HepG2 (cell line): ENCODE results near the gene AXIN2. TPM values are rescaled to one million over a fixed set of nuclear protein-coding genes. Genes with fewer than 3 reads are reported as not detected.
A peak's percentile ranks its signal among the peaks of the same experiment; 100 is the strongest.

ENCODE experiments used
- ATAD3A ChIP-seq: sonication (generic); formaldehyde crosslinking; IDR thresholded peaks from 2 replicates; pipeline ENCODE4 v1.4.0; 2020; ENCODE audit warnings: missing genetic modification reagents
- ATF7-NPFF ChIP-seq: sonication (generic); formaldehyde crosslinking; IDR thresholded peaks from 2 replicates; pipeline ENCODE4 v1.8.1; 2023; ENCODE audit warnings: mild to moderate bottlenecking, low read depth, missing genetic modification reagents, moderate library complexity
- FOXA1 ChIP-seq, 2 experiments: fragments of 450-650 bp in 1 of 2; sonication (generic) in 1 of 2; formaldehyde crosslinking in 1 of 2; IDR thresholded peaks; 2 replicates each; pipeline versions ENCODE4 v1.4.0 to v1.6.1; 2016 to 2020; ENCODE audit warnings: missing genetic modification reagents in 1 of 2
- GTF3A ChIP-seq: sonication (generic); formaldehyde crosslinking; conservative IDR thresholded peaks from 2 replicates; pipeline ENCODE4 v1.4.0; 2020; ENCODE audit warnings: mild to moderate bottlenecking, missing genetic modification reagents
- HNF4A ChIP-seq: sonication (generic); formaldehyde crosslinking; IDR thresholded peaks from 2 replicates; pipeline ENCODE4 v1.4.0; 2020; ENCODE audit warnings: missing genetic modification reagents
- JUND ChIP-seq: sonication (generic); formaldehyde crosslinking; IDR thresholded peaks from 2 replicates; pipeline ENCODE4 v1.8.0; 2022; ENCODE audit warnings: mild to moderate bottlenecking, missing genetic modification reagents
- MEIS2 ChIP-seq: sonication (generic); formaldehyde crosslinking; IDR thresholded peaks from 2 replicates; pipeline ENCODE4 v1.9.0; 2021; ENCODE audit warnings: mild to moderate bottlenecking, missing genetic modification reagents
- NR2F1 ChIP-seq, 2 experiments: fragments of 450-650 bp in 1 of 2; formaldehyde crosslinking in 1 of 2; IDR thresholded peaks; 2 replicates each; pipeline versions ENCODE4 v1.5.0 to v1.6.1; 2016 to 2020; ENCODE audit warnings: mild to moderate bottlenecking in 1 of 2, missing compliant biosample characterization in 1 of 2, missing genetic modification reagents in 1 of 2, moderate library complexity in 1 of 2
- PTBP1 ChIP-seq: fragments of 200-400 bp; formaldehyde crosslinking; IDR thresholded peaks from 2 replicates; pipeline ENCODE4 v1.6.1; 2018; ENCODE audit warnings: low read length, low read depth; ENCODE audit not compliant: poor library complexity, severe bottlenecking
- RARA ChIP-seq: IDR thresholded peaks from 2 replicates; pipeline ENCODE4 v1.6.1; 2016; ENCODE audit warnings: missing genetic modification reagents, missing compliant biosample characterization
- RXRA ChIP-seq: sonication (generic); formaldehyde crosslinking; IDR thresholded peaks from 2 replicates; pipeline ENCODE4 v1.5.1; 2020; ENCODE audit warnings: missing genetic modification reagents
- SMAD1 ChIP-seq: sonication (generic); formaldehyde crosslinking; IDR thresholded peaks from 2 replicates; pipeline ENCODE4 v1.4.0; 2020; ENCODE audit warnings: missing genetic modification reagents, low read depth, mild to moderate bottlenecking, borderline replicate concordance
- SMC3 ChIP-seq: IDR thresholded peaks from 2 replicates; pipeline ENCODE4 v1.6.1; 2011; ENCODE audit warnings: low read length, improper control_type of control experiment
- ZBTB38 ChIP-seq: sonication (generic); formaldehyde crosslinking; IDR thresholded peaks from 2 replicates; pipeline ENCODE4 v1.5.1; 2020; ENCODE audit warnings: mild to moderate bottlenecking, missing genetic modification reagents
- ZFP1 ChIP-seq: IDR thresholded peaks from 2 replicates; pipeline ENCODE4 v1.6.1; 2016
- ZKSCAN8 ChIP-seq: IDR thresholded peaks from 2 replicates; pipeline ENCODE4 v1.6.1; 2016; ENCODE audit warnings: borderline replicate concordance, missing genetic modification reagents, missing compliant biosample characterization
- ZNF274 ChIP-seq: sonication (generic); formaldehyde crosslinking; IDR thresholded peaks from 2 replicates; pipeline ENCODE4 v1.5.1; 2020; ENCODE audit warnings: mild to moderate bottlenecking, missing genetic modification reagents
- ZNF317 ChIP-seq: sonication (generic); formaldehyde crosslinking; IDR thresholded peaks from 2 replicates; pipeline ENCODE4 v1.5.0; 2020; ENCODE audit warnings: mild to moderate bottlenecking, missing genetic modification reagents
- ZNF768 ChIP-seq: sonication (generic); formaldehyde crosslinking; IDR thresholded peaks from 2 replicates; pipeline ENCODE4 v1.4.0; 2020; ENCODE audit warnings: missing genetic modification reagents
- polyA plus RNA-seq, 8 experiments: library from polyadenylated mRNA; depleted of rRNA in 3 of 8; stranded (reverse) in 7 of 8; unstranded in 1 of 8; fragments of >200 nt; fragmentation: Illumina TruSeq in 4 of 8; extraction: Trizol in 4 of 8; gene quantifications; 2 replicates each; pipeline versions ENCODE4 v1.2.1 to v1.2.3, GENCODE V29; 2011 to 2016; ENCODE audit warnings: low read depth in 4 of 8, missing spikeins in 1 of 8, mixed read lengths in 1 of 8; ENCODE audit not compliant: insufficient read depth in 1 of 8
- total RNA-seq, 5 experiments: library from RNA; depleted of rRNA; stranded (reverse); fragments of >200 nt; fragmentation: Illumina TruSeq; extraction: Trizol; gene quantifications; 2 replicates each; pipeline ENCODE4 v1.2.3, GENCODE V29; 2016; ENCODE audit warnings: low read depth in 1 of 5
- TF ChIP-seq, protein P1 (sequence below): sonication (generic); formaldehyde crosslinking; IDR thresholded peaks from 2 replicates; pipeline ENCODE4 v1.4.0; 2020; ENCODE audit warnings: mild to moderate bottlenecking, missing genetic modification reagents
- TF ChIP-seq, protein P2 (sequence below): sonication (generic); formaldehyde crosslinking; IDR thresholded peaks from 2 replicates; pipeline ENCODE4 v1.8.1; 2023; ENCODE audit warnings: missing genetic modification reagents, mild to moderate bottlenecking, borderline replicate concordance
- TF ChIP-seq, protein P3 (sequence below): sonication (generic); formaldehyde crosslinking; IDR thresholded peaks from 2 replicates; pipeline ENCODE4 v1.8.0; 2022; ENCODE audit warnings: mild to moderate bottlenecking, missing genetic modification reagents; ENCODE audit not compliant: insufficient replicate concordance
- TF ChIP-seq, protein P4 (sequence below): sonication (generic); formaldehyde crosslinking; IDR thresholded peaks from 2 replicates; pipeline ENCODE4 v1.8.1; 2023; ENCODE audit warnings: mild to moderate bottlenecking, missing genetic modification reagents, borderline replicate concordance
- TF ChIP-seq, protein P5 (sequence below): sonication (generic); formaldehyde crosslinking; IDR thresholded peaks from 2 replicates; pipeline ENCODE4 v1.9.0; 2022; ENCODE audit warnings: missing genetic modification reagents, mild to moderate bottlenecking, borderline replicate concordance
- TF ChIP-seq, protein P6 (sequence below): IDR thresholded peaks from 2 replicates; pipeline ENCODE4 v1.6.1; 2012; ENCODE audit warnings: inconsistent platforms

The AXIN2 gene
- total and polyA plus RNA-seq, 2 of the 13 experiments (the other 11 are each of a cell fraction or from before 2014, with no cell fraction given): 58.6 to 63.4 TPM

- TF ChIP-seq, protein P1, sequence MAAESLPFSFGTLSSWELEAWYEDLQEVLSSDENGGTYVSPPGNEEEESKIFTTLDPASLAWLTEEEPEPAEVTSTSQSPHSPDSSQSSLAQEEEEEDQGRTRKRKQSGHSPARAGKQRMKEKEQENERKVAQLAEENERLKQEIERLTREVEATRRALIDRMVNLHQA (CRISPR knock-in tag): no peak
- TF ChIP-seq, protein P2, sequence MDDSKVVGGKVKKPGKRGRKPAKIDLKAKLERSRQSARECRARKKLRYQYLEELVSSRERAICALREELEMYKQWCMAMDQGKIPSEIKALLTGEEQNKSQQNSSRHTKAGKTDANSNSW (CRISPR knock-in tag): no peak
- TF ChIP-seq HNF4A (peak; percentile 74), ZNF317 (CRISPR knock-in tag) (no peak), RXRA (CRISPR knock-in tag) (peak; percentile 51), GTF3A (CRISPR knock-in tag) (no peak; the same call in 1 of the 2 replicates), ZNF274 (CRISPR knock-in tag) (peak; percentile 70; the same call in 1 of the 2 replicates), ATAD3A (no peak), ZNF768 (CRISPR knock-in tag) (peak; percentile 54; the same call in 1 of the 2 replicates), ZFP1 (peak; percentile 47; the same call in 1 of the 2 replicates), RARA (CRISPR knock-in tag) (peak; percentile 46; the same call in 1 of the 2 replicates), ATF7-NPFF (0 out of 2 replicates have a peak, but pooled peaks have one; percentile 27), SMAD1 (CRISPR knock-in tag) (no peak), MEIS2 (CRISPR knock-in tag) (no peak), NR2F1 (CRISPR knock-in tag; IDR thresholded peaks at IDR 0.05) (peak in 1 of 2 experiments; percentile 40; a peak in 2 of 4 replicates), ZBTB38 (CRISPR knock-in tag) (0 out of 2 replicates have a peak, but pooled peaks have one; percentile 36), JUND (CRISPR knock-in tag) (no peak), PTBP1 (no peak), FOXA1 (IDR thresholded peaks at IDR 0.05) (no peak), FOXA1 (CRISPR knock-in tag; IDR thresholded peaks at IDR 0.05) (peak; percentile 80), ZKSCAN8 (no peak), SMC3 (no peak)
- TF ChIP-seq, protein P3, sequence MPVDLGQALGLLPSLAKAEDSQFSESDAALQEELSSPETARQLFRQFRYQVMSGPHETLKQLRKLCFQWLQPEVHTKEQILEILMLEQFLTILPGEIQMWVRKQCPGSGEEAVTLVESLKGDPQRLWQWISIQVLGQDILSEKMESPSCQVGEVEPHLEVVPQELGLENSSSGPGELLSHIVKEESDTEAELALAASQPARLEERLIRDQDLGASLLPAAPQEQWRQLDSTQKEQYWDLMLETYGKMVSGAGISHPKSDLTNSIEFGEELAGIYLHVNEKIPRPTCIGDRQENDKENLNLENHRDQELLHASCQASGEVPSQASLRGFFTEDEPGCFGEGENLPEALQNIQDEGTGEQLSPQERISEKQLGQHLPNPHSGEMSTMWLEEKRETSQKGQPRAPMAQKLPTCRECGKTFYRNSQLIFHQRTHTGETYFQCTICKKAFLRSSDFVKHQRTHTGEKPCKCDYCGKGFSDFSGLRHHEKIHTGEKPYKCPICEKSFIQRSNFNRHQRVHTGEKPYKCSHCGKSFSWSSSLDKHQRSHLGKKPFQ: no peak
- TF ChIP-seq, protein P4, sequence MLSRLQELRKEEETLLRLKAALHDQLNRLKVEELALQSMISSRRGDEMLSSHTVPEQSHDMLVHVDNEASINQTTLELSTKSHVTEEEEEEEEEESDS: no peak
- TF ChIP-seq, protein P5, sequence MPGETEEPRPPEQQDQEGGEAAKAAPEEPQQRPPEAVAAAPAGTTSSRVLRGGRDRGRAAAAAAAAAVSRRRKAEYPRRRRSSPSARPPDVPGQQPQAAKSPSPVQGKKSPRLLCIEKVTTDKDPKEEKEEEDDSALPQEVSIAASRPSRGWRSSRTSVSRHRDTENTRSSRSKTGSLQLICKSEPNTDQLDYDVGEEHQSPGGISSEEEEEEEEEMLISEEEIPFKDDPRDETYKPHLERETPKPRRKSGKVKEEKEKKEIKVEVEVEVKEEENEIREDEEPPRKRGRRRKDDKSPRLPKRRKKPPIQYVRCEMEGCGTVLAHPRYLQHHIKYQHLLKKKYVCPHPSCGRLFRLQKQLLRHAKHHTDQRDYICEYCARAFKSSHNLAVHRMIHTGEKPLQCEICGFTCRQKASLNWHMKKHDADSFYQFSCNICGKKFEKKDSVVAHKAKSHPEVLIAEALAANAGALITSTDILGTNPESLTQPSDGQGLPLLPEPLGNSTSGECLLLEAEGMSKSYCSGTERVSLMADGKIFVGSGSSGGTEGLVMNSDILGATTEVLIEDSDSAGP: peak; percentile 42; the same call in 1 of the 2 replicates
- TF ChIP-seq, protein P6, sequence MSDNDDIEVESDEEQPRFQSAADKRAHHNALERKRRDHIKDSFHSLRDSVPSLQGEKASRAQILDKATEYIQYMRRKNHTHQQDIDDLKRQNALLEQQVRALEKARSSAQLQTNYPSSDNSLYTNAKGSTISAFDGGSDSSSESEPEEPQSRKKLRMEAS: peak; percentile 61
Measured at GRCh38 chr17:65584604-65585521, 23.4 kb upstream of the AXIN2 start (continued).
